ENCODE data around the gene UBE2I. TPM values are rescaled to one million over a fixed set of nuclear protein-coding genes. Genes with fewer than 3 reads are reported as not detected.

Gene UBE2I
- total RNA-seq, 4 donors from 2014 or later = 72.0 to 165 (median 107) TPM

GRCh38 chr16:1262210-1262845, 47.1 kb upstream of the UBE2I start:
- Histone ChIP-seq H3K9me3 (no peaks in the 10 kb centered on the region), H3K36me3 (no peaks in the 10 kb centered on the region), H3K27me3 (peaks cover 76% of the 10 kb centered on the region), H3K4me3 (no peak overlapping the region), H3K27ac (no peak overlapping the region), H3K4me1 (peaks cover 8% of the 10 kb centered on the region)
- TF ChIP-seq POLR2AphosphoS5 (IDR thresholded peaks at IDR 0.05) (no peak), EP300 (IDR thresholded peaks at IDR 0.05) (no peak), POLR2A (IDR thresholded peaks at IDR 0.05) (no peak)
- TF ChIP-seq, protein P1, sequence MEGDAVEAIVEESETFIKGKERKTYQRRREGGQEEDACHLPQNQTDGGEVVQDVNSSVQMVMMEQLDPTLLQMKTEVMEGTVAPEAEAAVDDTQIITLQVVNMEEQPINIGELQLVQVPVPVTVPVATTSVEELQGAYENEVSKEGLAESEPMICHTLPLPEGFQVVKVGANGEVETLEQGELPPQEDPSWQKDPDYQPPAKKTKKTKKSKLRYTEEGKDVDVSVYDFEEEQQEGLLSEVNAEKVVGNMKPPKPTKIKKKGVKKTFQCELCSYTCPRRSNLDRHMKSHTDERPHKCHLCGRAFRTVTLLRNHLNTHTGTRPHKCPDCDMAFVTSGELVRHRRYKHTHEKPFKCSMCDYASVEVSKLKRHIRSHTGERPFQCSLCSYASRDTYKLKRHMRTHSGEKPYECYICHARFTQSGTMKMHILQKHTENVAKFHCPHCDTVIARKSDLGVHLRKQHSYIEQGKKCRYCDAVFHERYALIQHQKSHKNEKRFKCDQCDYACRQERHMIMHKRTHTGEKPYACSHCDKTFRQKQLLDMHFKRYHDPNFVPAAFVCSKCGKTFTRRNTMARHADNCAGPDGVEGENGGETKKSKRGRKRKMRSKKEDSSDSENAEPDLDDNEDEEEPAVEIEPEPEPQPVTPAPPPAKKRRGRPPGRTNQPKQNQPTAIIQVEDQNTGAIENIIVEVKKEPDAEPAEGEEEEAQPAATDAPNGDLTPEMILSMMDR (IDR thresholded peaks at IDR 0.05) = no peak
- 70% methylated on average over 23 of the region's 32 CpGs for WGBS
- DNase-seq (ENCODE audit: low spot score in 2 of 2) = peak in 1 of 2 donors; percentile 49

- H3K27ac ChIP-seq = no peak overlapping the region
- TF ChIP-seq, protein P1 (IDR thresholded peaks at IDR 0.05) = no peak
- no peak for TF ChIP-seq POLR2AphosphoS5 (IDR thresholded peaks at IDR 0.05)
- no peak for TF ChIP-seq POLR2A (IDR thresholded peaks at IDR 0.05)
- no peak for TF ChIP-seq EP300 (IDR thresholded peaks at IDR 0.05)
- DNase-seq (ENCODE audit: low spot score in 2 of 2) = peak in 1 of 2 donors; percentile 43
- no peak overlapping the region for H3K4me3 ChIP-seq
- 92% methylated on average over 9 of the region's 9 CpGs for WGBS
- no peaks in the 10 kb centered on the region for H3K36me3 ChIP-seq
- H3K9me3 ChIP-seq = no peaks in the 10 kb centered on the region
- peaks cover 8% of the 10 kb centered on the region for H3K4me1 ChIP-seq
- H3K27me3 ChIP-seq = peaks cover 71% of the 10 kb centered on the region
These were observed 46.6 kb upstream of the UBE2I start for GRCh38 chr16:1262846-1263221.

- Histone ChIP-seq H3K4me3 (no peak overlapping the region), H3K27me3 (peaks cover 64% of the 10 kb centered on the region), H3K9me3 (no peaks in the 10 kb centered on the region), H3K36me3 (no peaks in the 10 kb centered on the region), H3K27ac (no peak overlapping the region), H3K4me1 (peaks cover 7% of the 10 kb centered on the region)
- peak in 1 of 2 donors; percentile 46 for DNase-seq (ENCODE audit: low spot score in 2 of 2)
- 68% methylated on average over 9 of the region's 15 CpGs for WGBS
- TF ChIP-seq, protein P1 (IDR thresholded peaks at IDR 0.05) = no peak
- TF ChIP-seq EP300 (IDR thresholded peaks at IDR 0.05) = no peak
- TF ChIP-seq POLR2A (IDR thresholded peaks at IDR 0.05) = no peak
These were observed 45.7 kb upstream of the UBE2I start for GRCh38 chr16:1263591-1264344.

DNA sequence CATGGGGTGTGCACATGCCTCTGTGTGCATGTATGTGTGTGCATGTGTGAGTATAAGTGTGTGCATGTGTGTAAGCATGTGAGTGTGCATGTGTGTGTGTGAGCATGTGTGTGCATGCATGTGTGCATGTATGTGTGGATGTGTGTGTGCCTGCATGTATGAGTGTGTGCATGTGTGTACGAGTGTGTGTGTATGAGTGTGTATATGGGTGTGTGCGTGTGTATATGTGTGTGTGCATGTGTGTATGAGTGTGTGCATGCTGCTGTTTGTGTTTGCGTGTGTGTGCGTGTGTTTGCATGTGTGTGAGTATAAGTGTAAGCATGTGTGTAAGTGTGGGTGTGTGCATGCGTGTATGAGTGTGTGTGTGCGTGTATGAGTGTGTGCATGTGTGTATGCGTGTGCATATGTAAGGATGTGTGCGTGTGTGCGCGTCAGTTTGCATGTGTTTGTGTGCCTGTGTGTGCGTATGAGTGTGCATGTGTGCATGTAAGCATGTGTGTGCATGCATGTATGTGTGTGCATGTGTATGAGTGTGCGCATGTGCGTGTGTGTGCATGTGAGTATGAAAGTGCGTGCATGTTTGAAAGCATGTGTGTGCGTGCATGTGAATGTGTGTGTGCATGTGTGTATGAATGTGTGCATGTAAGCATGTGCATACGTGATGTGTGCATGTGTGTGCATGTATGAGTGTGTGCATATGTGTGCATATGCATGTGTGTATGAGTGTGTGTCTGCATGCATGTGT, 44.9 kb upstream of the UBE2I start:
- WGBS = 83% methylated on average over 16 of the region's 16 CpGs
- no peaks in the 10 kb centered on the region for H3K4me1 ChIP-seq
- H3K9me3 ChIP-seq = no peaks in the 10 kb centered on the region
- no peak overlapping the region for H3K4me3 ChIP-seq
- H3K27ac ChIP-seq = no peak overlapping the region
- no peaks in the 10 kb centered on the region for H3K36me3 ChIP-seq
- peaks cover 58% of the 10 kb centered on the region for H3K27me3 ChIP-seq
- no peak for DNase-seq (ENCODE audit: low spot score in 2 of 2)
- TF ChIP-seq POLR2AphosphoS5 (IDR thresholded peaks at IDR 0.05) = no peak
- TF ChIP-seq EP300 (IDR thresholded peaks at IDR 0.05) = no peak
- no peak for TF ChIP-seq POLR2A (IDR thresholded peaks at IDR 0.05)
- TF ChIP-seq, protein P1 (IDR thresholded peaks at IDR 0.05) = no peak
